Islet precursor cell (in vitro differentiated cells): Measurements from ENCODE around the gene SMTNL2.
A peak's percentile ranks its signal among the peaks of the same experiment; 100 is the strongest.

Experiments
- DNase-seq: peaks from one replicate; pipeline ENCODE4 v3.0.0-alpha.2; 2018

SMTNL2 gene

DNA sequence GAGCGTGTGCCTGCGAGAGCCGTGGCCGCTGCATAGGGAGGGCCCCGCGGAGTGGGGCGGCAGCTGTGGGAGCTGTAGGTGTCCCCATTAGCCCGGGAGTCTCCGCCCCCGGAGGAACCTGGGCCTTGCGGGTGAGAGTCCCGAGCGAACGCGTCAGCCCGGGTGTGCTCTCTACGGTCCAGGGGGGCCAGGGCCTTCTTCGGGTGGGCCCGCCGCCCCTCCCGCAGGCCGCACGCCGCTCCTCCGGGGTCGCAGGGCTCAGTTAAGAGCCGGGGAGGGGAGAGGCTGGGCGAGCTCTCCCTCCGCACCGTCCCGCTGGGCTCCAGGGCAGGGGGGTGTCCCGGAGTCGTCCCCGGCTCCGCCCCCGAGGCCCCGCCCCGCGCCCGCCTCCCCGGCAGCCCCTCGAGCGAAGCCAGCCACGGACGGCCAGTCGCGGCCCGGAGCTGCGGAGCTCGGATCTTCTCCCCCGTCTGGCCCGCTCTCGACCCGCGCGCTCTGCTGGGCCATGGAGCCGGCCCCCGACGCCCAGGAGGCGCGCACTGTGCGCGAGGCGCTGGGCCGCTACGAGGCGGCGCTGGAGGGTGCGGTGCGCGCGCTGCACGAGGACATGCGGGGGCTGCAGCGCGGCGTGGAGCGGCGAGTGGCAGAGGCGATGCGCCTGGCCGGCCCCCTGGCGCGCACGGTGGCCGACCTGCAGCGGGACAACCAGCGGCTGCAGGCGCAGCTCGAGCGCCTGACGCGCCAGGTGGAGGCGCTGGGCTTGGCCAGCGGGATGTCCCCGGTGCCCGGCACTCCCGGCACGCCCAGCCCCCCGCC, at the start of gene SMTNL2:
Gene SMTNL2, plus strand, starts transcription at position 429 of the 816 bp plus-strand sequence. Its CDS starts 77 bp downstream, at position 506.
- DNase-seq = peak; percentile 87

GRCh38 chr17:4534928-4535666, 49.2 kb upstream of the SMTNL2 start:
- no peak for DNase-seq

DNA sequence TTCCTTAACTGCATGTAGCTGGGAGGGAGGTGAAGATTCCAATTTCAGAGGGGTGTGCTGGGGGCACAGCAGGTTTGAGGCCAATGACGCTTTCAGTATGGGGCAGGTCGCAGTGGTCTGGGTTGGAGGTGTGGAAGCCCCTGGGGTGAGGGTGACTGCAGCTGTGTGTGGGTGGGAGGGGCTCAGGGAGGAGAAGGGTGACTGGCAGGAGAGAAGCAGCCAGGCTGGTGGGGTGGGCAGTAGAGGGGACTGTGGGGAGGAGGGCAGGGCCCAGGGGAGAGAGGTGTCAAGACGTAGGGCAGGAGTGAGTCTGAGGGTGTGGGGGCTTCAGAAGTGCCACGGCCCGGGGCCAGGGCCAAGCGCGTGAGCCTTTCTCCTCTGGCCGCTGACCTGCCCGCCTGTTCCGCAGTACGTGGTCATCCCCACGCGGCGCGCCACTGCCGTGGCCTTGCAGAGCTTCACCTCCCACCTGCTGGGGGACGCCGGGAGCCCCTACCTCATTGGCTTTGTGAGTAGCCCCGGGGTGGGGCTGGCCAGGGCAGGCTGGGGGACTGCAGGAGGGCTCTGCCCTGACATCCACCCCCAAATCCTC, 48.6 kb upstream of the SMTNL2 start:
- DNase-seq = no peak

GRCh38 chr17:4536259-4536741, 48.0 kb upstream of the SMTNL2 start:
- DNase-seq = no peak

DNA sequence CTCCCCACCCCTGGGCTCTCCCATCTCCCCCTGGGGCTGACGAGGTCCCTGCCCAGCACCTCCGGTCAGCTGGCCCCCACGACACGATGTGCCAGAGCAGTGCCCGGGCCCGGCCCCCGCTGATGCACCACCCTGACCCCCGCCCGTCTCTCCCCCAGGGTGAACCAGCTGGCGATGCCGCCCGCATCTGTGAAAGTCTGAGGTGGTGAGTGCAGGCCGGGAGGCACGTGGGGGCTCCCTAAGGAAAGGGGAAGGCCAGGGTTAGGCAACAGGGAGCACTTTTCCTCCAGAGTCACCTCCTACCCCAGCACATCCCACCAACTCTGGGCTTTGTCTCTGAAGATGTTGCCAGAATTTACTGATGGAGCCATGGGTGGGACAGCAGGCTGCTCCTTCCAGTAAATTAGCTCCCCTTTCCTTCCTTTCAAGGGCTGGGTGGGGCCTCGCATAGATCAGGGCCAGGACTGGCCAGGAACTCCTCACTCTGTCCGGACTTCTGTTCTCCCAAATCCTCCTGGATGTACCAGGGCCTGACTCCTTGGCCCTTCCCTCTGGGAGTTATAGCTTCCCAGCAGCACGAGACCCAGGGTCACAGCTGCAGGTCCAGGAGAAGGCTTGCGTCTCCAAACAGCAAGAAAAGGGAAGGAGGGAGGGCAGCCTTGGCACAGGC, 47.5 kb upstream of the SMTNL2 start:
- no peak for DNase-seq

DNA sequence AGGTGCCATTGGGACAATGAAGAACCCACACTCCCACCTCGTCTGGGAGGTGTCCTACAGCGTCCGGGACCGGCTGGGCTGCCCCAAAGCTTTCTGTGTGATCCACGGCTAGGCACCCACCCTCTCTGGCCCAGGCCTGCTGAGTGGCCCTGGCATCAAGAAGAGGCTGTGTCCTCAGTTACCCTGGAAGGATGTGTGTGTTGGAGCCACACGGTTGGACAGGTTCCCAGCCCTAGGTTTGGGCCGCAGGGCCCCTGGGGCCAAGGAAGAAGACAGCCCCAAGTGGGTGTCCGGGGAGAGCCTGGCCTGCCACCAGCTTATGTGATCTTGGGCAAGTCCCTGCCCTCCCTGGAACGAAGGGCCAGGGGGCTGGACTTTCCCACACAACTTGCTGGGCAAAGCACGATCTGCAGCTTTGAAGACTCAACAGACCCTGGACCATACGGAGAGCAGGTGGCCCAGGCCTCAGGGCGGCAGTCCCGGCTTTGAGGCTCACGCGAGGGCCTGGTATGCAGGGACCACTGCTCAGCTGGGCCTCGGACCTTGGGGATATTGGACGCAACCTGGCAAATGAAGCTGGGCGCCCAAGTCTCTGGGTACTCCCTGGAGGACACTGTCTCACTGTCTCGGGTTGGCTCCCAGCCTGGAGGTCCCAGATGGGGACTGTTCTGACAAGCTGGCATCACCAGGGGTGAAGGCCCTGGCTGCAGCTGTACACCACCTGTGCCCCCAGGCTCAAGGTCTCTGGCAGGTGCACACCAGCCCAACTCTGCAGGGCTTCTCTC, 46.7 kb upstream of the SMTNL2 start:
- DNase-seq = no peak

GRCh38 chr17:4538236-4539002, 45.9 kb upstream of the SMTNL2 start:
- DNase-seq = no peak

- DNase-seq = no peak
Measured at GRCh38 chr17:4539025-4539424, 45.3 kb upstream of the SMTNL2 start.

GRCh38 chr17:4539576-4540223, 44.6 kb upstream of the SMTNL2 start:
- DNase-seq = no peak

GRCh38 chr17:4540224-4540651, 44.1 kb upstream of the SMTNL2 start:
- peak; percentile 85 for DNase-seq

DNA sequence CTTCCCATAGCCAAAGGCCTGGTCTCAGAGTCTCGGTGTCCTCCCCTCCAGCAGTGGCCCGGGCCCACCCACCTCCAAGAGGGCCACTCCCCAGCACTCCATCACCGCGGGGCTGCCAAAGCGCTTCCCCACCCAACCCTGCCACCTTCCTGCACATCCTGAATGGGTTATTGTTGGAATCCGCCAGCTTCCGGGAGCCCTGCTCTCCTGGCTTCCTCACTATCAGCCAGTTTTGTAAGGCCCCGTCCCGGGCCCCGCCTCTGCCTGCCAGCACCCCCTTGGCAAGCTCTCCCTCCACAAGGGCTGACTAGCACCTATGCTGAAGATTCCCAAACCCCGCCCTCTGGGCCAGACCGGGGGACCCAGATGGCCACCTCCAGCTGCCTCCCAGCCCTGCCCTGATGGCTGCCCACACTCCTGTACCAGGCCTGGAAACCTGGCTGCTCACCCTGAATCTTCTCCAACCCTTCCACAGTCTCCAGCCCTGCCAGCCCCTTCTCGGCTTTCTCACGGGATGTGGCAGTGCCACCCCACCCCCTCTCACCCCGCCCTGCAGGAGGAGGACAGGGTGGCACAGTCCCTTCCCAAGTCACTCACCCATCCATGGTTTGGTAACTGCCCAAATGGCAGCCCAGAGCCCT, 43.5 kb upstream of the SMTNL2 start:
- DNase-seq = no peak

- DNase-seq = no peak
Measured at GRCh38 chr17:4541328-4542002, 42.9 kb upstream of the SMTNL2 start.

GRCh38 chr17:4542003-4542725, 42.2 kb upstream of the SMTNL2 start:
- DNase-seq = no peak

DNA sequence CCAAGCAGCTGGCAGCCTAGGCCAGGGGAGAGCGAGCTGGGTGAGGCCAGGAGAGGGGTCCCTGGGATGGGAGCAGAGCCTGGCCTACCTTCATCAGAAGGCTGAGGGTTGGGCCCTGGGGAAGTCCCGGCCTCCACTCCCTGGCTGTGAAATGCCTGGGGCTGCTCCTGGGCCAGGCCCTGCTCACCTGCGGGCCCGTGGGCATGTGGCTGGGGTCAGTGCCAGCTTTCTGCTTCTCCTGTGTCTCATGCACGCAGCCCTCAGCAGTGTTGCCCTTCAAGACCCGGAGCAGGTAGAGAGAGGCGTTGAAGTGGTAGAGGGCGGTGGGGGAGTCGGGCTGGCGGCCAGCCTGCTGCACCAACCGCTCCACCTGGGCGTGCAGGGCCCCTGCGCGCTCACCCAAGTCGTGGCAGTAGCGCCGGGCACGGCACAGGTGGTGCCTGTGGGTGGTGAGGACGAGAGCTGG, 41.6 kb upstream of the SMTNL2 start:
- DNase-seq = no peak

DNA sequence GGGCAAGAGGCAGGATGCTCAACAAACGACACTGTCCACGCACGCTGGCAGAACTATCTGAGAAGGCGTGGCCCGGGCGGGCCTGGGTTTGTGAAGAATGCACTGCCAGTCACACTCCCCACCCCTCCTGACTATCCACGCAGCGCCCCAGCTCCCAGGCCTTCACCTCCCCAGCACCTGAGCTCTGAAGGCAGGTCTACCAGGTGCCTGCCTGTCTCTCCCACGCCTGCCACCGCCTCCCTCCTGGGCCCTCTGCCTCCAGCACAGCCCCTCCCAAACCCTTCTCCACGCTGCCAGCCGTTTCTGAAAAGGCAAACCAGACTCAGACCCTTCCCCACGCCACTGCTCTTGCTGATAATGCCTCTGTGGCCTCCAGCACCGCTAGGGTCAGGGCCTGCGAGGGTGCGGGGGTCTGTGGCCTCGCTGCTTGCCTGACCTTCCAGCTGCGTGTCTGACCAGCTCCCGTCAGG, 40.7 kb upstream of the SMTNL2 start:
- no peak for DNase-seq

DNA sequence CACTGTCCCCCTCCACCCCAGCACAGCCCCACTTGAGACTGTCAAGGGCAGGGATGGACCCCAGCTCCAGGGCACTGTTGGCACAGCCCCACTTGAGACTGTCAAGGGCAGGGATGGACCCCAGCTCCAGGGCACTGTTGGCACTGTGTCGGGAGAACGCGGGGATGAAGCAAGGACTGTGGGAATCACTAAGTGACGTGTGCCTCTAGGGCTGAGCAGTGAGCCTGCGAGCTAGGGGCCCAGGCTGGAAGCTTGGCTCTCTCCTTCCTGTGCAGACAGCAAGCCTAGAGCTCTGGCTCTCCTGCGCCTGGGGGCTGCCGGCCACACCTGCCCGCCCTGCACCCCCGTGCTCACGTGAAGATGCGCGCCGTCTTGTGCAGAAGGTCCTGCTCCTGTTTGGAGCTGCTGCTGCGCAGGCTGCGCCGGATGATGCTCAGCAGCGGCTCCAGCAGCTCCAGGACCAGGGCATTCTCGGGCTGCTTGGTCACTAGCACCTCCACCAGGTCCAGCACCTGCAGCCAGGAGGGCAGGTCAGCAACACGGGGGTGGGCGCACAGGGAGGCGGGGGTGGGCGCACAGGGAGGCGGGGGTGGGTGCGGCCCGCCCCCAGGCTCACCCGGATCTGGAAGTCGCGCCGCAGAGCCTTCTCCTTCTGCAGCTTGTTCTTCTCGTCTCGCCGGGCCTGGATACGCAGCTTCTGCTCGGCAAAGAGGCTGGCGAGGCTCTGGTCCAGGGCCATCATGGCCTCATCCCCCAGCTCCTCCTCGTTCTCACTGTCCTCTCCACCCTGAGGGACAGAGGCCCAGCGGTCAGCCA, 40.0 kb upstream of the SMTNL2 start:
- DNase-seq = no peak

DNA sequence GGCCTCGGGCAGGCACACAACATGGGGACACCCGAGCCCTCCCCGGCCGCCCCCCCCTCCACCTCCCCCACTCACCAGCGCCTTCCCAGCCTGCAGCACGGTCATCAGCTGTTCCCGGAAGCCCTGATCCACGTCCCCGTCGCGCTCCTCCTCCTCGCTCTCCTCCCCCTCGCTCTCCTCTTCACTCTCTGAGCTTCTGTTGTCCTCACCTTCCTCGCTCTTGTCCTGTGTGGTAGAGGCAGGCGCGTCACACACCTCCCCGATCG, 39.4 kb upstream of the SMTNL2 start:
- no peak for DNase-seq
